ENCODE results near the gene KCNG1.
"Not testable (repeated sequence)": the region's sequence is repeated elsewhere in the genome, so short reads cannot be mapped to it uniquely, and the experiment has no call there.

Gene KCNG1

GRCh38 chr20:51022803-51023616, at the start of gene KCNG1:
Gene KCNG1 (minus strand): TSS chr20:51023107. CDS start chr20:51010338, 12,769 bp downstream.
- peak; percentile 81 for DNase-seq

GRCh38 chr20:51070621-51071020, 47.7 kb upstream of the KCNG1 start:
- no peak for DNase-seq

- no peak for DNase-seq
Measured at GRCh38 chr20:51067792-51068191, 44.9 kb upstream of the KCNG1 start.

- no peak for DNase-seq
Measured at GRCh38 chr20:51065615-51066014, 42.7 kb upstream of the KCNG1 start.

GRCh38 chr20:51064137-51064536, 41.2 kb upstream of the KCNG1 start:
- no peak for DNase-seq

GRCh38 chr20:51062065-51062464, 39.2 kb upstream of the KCNG1 start:
- DNase-seq = no peak

- DNase-seq = no peak
Measured at GRCh38 chr20:51061418-51062045, 38.6 kb upstream of the KCNG1 start.

GRCh38 chr20:51060301-51060700, 37.4 kb upstream of the KCNG1 start:
- DNase-seq = no peak

GRCh38 chr20:51059862-51060261, 37.0 kb upstream of the KCNG1 start:
- DNase-seq = no peak

GRCh38 chr20:51058017-51058416, 35.1 kb upstream of the KCNG1 start:
- DNase-seq = no peak

GRCh38 chr20:51054233-51054632, 31.3 kb upstream of the KCNG1 start:
- no peak for DNase-seq

- no peak for DNase-seq
Measured at GRCh38 chr20:51050531-51051075, 27.7 kb upstream of the KCNG1 start.

GRCh38 chr20:51046021-51046985, 23.4 kb upstream of the KCNG1 start:
- DNase-seq = no peak

GRCh38 chr20:51045492-51045891, 22.6 kb upstream of the KCNG1 start:
- not testable (repeated sequence) for DNase-seq

GRCh38 chr20:51044796-51045195, 21.9 kb upstream of the KCNG1 start:
- no peak for DNase-seq

GRCh38 chr20:51043811-51044210, 20.9 kb upstream of the KCNG1 start:
- DNase-seq = no peak

GRCh38 chr20:51042657-51043247, 19.8 kb upstream of the KCNG1 start:
- DNase-seq = no peak

GRCh38 chr20:51042064-51042463, 19.2 kb upstream of the KCNG1 start:
- no peak for DNase-seq

GRCh38 chr20:51037532-51038115, 14.7 kb upstream of the KCNG1 start:
- DNase-seq = no peak

- no peak for DNase-seq
Measured at GRCh38 chr20:51036827-51037531, 14.1 kb upstream of the KCNG1 start.

- no peak for DNase-seq
Measured at GRCh38 chr20:51036226-51036625, 13.3 kb upstream of the KCNG1 start.
